Measurements from ENCODE around the gene MAPK10. TPM values are rescaled to one million over a fixed set of nuclear protein-coding genes. Genes with fewer than 3 reads are reported as not detected.

Gene MAPK10
- total RNA-seq, 2 donors from 2014 or later = 49.7 to 64.9 TPM

- DNase-seq (ENCODE audit: low spot score) = no peak
- 68% methylated on average over 1 of the region's 1 CpG for WGBS
- intact Hi-C loops (cut with DNase I) = no loop called here
Measured at GRCh38 chr4:86011117-86011516, 348.7 kb downstream of the MAPK10 start.

DNA sequence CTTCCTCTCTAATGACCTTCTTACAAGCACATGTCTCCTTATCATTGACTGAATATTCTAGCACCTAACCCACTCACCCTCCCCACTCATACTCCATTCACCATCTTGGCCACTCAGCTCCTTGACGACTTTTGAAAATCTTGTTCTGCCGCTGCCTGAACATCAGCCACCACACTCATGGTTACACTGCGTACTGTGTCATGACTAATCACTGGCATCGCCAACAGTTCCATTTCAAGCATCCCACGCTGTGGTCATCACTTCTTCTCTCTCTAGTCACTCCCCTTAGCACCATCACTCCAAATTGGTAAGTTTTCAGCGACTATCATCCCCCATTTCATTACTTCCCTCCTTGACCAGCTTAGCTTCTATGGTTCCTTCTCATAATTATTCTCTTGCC is 352.8 kb downstream of the MAPK10 start:
- H3K9me3 ChIP-seq = no peaks in the 10 kb centered on the region
- H3K27me3 ChIP-seq (replicated peaks; ENCODE audit: insufficient read depth) = no peaks in the 10 kb centered on the region
- intact Hi-C loops (cut with DNase I) = no loop called here
- TF ChIP-seq POLR2AphosphoS5 (IDR thresholded peaks at IDR 0.05) = no peak
- TF ChIP-seq CTCF (IDR thresholded peaks at IDR 0.05) = no peak
- TF ChIP-seq POLR2A (IDR thresholded peaks at IDR 0.05) = no peak
- H3K4me1 ChIP-seq (replicated peaks) = no peaks in the 10 kb centered on the region
- H3K4me3 ChIP-seq = no peak overlapping the region
- no peak overlapping the region for H3K27ac ChIP-seq
- H3K36me3 ChIP-seq = no peaks in the 10 kb centered on the region
- DNase-seq (ENCODE audit: low spot score) = no peak
- WGBS = 93% methylated on average over 6 of the region's 6 CpGs

More at GRCh38 chr4:86011117-86011516, 348.7 kb downstream of the MAPK10 start:
- H3K9me3 ChIP-seq = no peaks in the 10 kb centered on the region
- H3K4me3 ChIP-seq = no peak overlapping the region
- no peak for TF ChIP-seq POLR2A (IDR thresholded peaks at IDR 0.05)
- no peak for TF ChIP-seq POLR2AphosphoS5 (IDR thresholded peaks at IDR 0.05)
- TF ChIP-seq CTCF (IDR thresholded peaks at IDR 0.05) = no peak
- H3K36me3 ChIP-seq = no peaks in the 10 kb centered on the region
- no peak overlapping the region for H3K27ac ChIP-seq
- no peaks in the 10 kb centered on the region for H3K4me1 ChIP-seq (replicated peaks)
- H3K27me3 ChIP-seq (replicated peaks; ENCODE audit: insufficient read depth) = no peaks in the 10 kb centered on the region

DNA sequence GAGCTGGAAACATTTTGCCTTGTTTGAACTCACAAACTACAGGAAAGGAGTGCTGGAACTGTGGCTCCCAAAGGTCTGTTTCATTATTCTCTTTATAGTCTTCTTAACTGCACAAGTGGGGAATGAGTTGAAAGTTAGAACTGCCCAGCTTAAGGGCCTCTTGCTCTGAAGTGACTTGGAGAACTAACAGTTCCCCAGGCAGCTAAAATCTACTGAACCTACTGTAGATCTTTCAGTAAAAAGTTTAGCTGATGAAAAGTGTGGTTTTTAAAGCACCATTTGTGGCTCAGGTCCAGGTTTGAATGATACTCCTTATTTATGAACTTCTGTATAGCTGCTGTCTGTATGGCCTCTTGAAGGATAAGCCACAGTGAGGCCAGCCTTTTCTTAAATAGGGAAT is 353.8 kb downstream of the MAPK10 start:
- Histone ChIP-seq H3K4me1 (replicated peaks) (no peaks in the 10 kb centered on the region), H3K27ac (no peak overlapping the region), H3K36me3 (no peaks in the 10 kb centered on the region), H3K4me3 (no peak overlapping the region), H3K9me3 (no peaks in the 10 kb centered on the region), H3K27me3 (replicated peaks; ENCODE audit: insufficient read depth) (no peaks in the 10 kb centered on the region)
- intact Hi-C loops (cut with DNase I) = no loop called here
- no peak for DNase-seq (ENCODE audit: low spot score)
- TF ChIP-seq CTCF (IDR thresholded peaks at IDR 0.05) (no peak), POLR2AphosphoS5 (IDR thresholded peaks at IDR 0.05) (no peak), POLR2A (IDR thresholded peaks at IDR 0.05) (no peak)

DNA sequence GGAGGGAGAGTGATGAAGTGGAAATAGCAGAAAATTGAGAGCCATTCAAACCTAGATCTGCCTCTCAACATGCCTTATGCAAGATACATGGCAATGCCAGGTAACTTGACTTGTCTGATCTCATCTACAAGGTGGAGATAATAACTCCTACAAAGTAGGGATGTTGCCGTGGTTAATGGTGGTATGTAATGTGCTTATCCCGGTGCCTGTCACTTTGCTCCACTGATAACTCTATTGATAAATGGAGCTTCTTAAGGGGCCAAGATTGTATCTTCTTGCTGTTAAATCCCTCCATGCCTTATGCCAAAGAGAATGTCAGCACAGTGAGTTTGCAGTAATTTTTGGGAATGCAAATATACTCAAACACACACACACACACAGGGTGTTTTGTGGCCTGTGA is 355.8 kb downstream of the MAPK10 start:
- 65% methylated on average over 2 of the region's 2 CpGs for WGBS

More for the DNA sequence above, 355.8 kb downstream of the MAPK10 start:
- H3K36me3 ChIP-seq = no peaks in the 10 kb centered on the region
- TF ChIP-seq POLR2A (IDR thresholded peaks at IDR 0.05) = no peak
- no peak for TF ChIP-seq POLR2AphosphoS5 (IDR thresholded peaks at IDR 0.05)
- no peak for TF ChIP-seq CTCF (IDR thresholded peaks at IDR 0.05)
- intact Hi-C loops (cut with DNase I) = no loop called here
- H3K4me3 ChIP-seq = no peak overlapping the region
- H3K4me1 ChIP-seq (replicated peaks) = no peaks in the 10 kb centered on the region
- H3K27me3 ChIP-seq (replicated peaks; ENCODE audit: insufficient read depth) = no peaks in the 10 kb centered on the region
- no peak for DNase-seq (ENCODE audit: low spot score)
- no peak overlapping the region for H3K27ac ChIP-seq
- H3K9me3 ChIP-seq = no peaks in the 10 kb centered on the region

Measured in prostate gland (tissue), 2 donors.